Subcutaneous abdominal adipose tissue (tissue), 5 donors: ENCODE measurements around the gene TMEFF1.

ENCODE experiments used
- H3K27ac ChIP-seq: one replicate; pipeline ENCODE4 v1.7.0; 2013; ENCODE audit warnings: low read depth, mild to moderate bottlenecking, inconsistent platforms, low read length, moderate library complexity
- H3K27me3 ChIP-seq, 5 donors: one replicate each; pipeline ENCODE4 v1.7.0; 2013; ENCODE audit warnings: low read length in 5 of 5, inconsistent platforms in 1 of 5; ENCODE audit not compliant: control insufficient read depth in 5 of 5, insufficient read depth in 4 of 5
- H3K36me3 ChIP-seq, 5 donors: one replicate each; pipeline ENCODE4 v1.7.0; 2013; ENCODE audit warnings: low read length in 5 of 5; ENCODE audit not compliant: control insufficient read depth in 5 of 5, insufficient read depth in 5 of 5
- H3K4me1 ChIP-seq, 5 donors: one replicate each; pipeline ENCODE4 v1.7.0; 2013; ENCODE audit warnings: low read length in 5 of 5, mild to moderate bottlenecking in 3 of 5, moderate library complexity in 1 of 5; ENCODE audit not compliant: control insufficient read depth in 5 of 5, insufficient read depth in 5 of 5
- H3K4me3 ChIP-seq, 5 donors: one replicate each; pipeline ENCODE4 v1.7.0; 2013; ENCODE audit warnings: low read length in 5 of 5, low read depth in 1 of 5
- H3K9ac ChIP-seq, 5 donors: one replicate each; pipeline ENCODE4 v1.7.0; 2013; ENCODE audit warnings: low read length in 5 of 5, mild to moderate bottlenecking in 4 of 5, moderate library complexity in 3 of 5
- H3K9me3 ChIP-seq, 5 donors: one replicate each; pipeline ENCODE4 v1.7.0; 2013; ENCODE audit warnings: low read length in 5 of 5; ENCODE audit not compliant: control insufficient read depth in 5 of 5
- donor health status: healthy.
- donor health status: healthy.
- donor health status: healthy.
- donor health status: healthy.
- donor health status: healthy.

Gene TMEFF1

GRCh38 chr9:100626949-100627348 is 154.0 kb downstream of the TMEFF1 start:
- Histone ChIP-seq H3K4me3 (no peak overlapping the region), H3K9ac (no peak overlapping the region), H3K27me3 (no peaks in the 10 kb centered on the region), H3K27ac (no peak overlapping the region), H3K4me1 (no peaks in the 10 kb centered on the region), H3K9me3 (no peaks in the 10 kb centered on the region), H3K36me3 (no peaks in the 10 kb centered on the region)
